ENCODE data around the gene ERVFRD-1. TPM values are rescaled to one million over a fixed set of nuclear protein-coding genes. Genes with fewer than 3 reads are reported as not detected.
A peak's percentile ranks its signal among the peaks of the same experiment; 100 is the strongest.

The ERVFRD-1 gene
- total and polyA plus RNA-seq, 2 of the 13 experiments (the other 11 are each of a cell fraction or from before 2014, with no cell fraction given): not detected

DNA sequence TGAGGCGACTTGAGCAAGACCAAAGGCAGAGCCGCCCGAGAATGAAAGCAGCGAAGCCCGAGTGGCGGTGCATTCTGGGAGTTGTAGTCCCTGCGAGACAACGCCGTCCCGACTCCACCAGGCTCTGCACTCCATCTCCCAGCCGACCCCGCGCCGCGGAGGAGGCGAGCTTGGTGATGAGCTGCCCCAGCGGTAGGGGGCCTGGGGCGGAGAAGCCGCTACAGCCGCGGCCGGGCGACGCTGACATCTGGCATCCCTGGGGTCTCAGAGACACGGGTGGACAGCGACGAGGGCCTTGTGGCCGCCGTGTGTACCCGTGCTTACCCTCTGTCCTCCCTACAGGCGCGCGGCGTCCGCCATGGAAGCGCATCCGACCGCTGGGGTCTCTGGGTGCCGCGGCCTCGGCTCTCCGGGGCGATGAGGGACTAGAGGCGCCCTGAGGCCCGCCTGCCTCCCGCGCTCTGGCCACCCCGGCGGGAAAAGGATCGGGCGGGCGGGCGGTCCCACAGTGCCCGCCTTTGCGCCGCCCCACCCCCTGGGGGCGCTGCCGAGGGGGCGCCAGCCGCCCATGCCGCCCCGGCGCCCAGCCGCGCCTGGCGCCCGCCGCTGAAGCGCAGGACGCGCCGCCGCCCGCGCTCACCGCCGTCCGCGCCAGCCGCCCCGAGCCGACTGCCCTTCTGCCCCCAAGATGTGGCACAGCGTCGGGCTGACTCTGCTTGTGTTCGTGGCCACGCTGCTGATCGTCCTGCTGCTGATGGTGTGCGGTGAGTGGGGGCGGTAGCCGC lies 17.7 kb downstream of the ERVFRD-1 start, which contains the start of gene SMIM13 (continued):
- TF ChIP-seq ZNF546 (CRISPR knock-in tag; conservative IDR thresholded peaks at IDR 0.05) (peak; percentile 79; the same call in 1 of the 2 replicates), PRPF4 (IDR thresholded peaks at IDR 0.05; ENCODE audit: low read depth, low read length, poor library complexity, severe bottlenecking) (no peak), EP300 (IDR thresholded peaks at IDR 0.05; ENCODE audit: low read depth in 2 of 2, low read length in 2 of 2) (peak in 1 of 2 experiments; percentile 20; a peak in 1 of 4 replicates), EP300 (CRISPR knock-in tag; IDR thresholded peaks at IDR 0.05; ENCODE audit: borderline replicate concordance) (no peak), ZNF75D (CRISPR knock-in tag; IDR thresholded peaks at IDR 0.05; ENCODE audit: borderline replicate concordance) (no peak), ZNF557 (CRISPR knock-in tag; IDR thresholded peaks at IDR 0.05) (no peak), ZNF44 (CRISPR knock-in tag; IDR thresholded peaks at IDR 0.05) (peak; percentile 31; the same call in 1 of the 2 replicates), POGZ (CRISPR knock-in tag; IDR thresholded peaks at IDR 0.05) (peak; percentile 62), FIP1L1 (IDR thresholded peaks at IDR 0.05; ENCODE audit: borderline replicate concordance, insufficient read depth, low read depth, low read length) (peak; percentile 75; the same call in 1 of the 2 replicates), GATA4 (IDR thresholded peaks at IDR 0.05; ENCODE audit: borderline replicate concordance, low read depth) (peak; percentile 62; the same call in 1 of the 2 replicates), PTBP1 (IDR thresholded peaks at IDR 0.05; ENCODE audit: low read depth, low read length, poor library complexity, severe bottlenecking) (peak; percentile 72), NFE2L2 (IDR thresholded peaks at IDR 0.05; ENCODE audit: low read length) (no peak), KDM1A (CRISPR knock-in tag; IDR thresholded peaks at IDR 0.05) (0 out of 2 replicates have a peak, but pooled peaks have one; percentile 22), ZNF232 (CRISPR knock-in tag; IDR thresholded peaks at IDR 0.05; ENCODE audit: borderline replicate concordance) (0 out of 2 replicates have a peak, but pooled peaks have one; percentile 60), MXD4 (CRISPR knock-in tag; IDR thresholded peaks at IDR 0.05) (peak; percentile 39; the same call in 1 of the 2 replicates), NFE2L1 (CRISPR knock-in tag; IDR thresholded peaks at IDR 0.05; ENCODE audit: borderline replicate concordance) (peak; percentile 91; the same call in 1 of the 2 replicates), PAF1 (CRISPR knock-in tag; IDR thresholded peaks at IDR 0.05) (no peak), SMC3 (IDR thresholded peaks at IDR 0.05; ENCODE audit: low read length) (no peak), ADNP (CRISPR knock-in tag; IDR thresholded peaks at IDR 0.05) (peak; percentile 50; the same call in 1 of the 2 replicates), ZNF234 (CRISPR knock-in tag; conservative IDR thresholded peaks at IDR 0.05) (0 out of 2 replicates have a peak, but pooled peaks have one; percentile 84), RCOR2 (CRISPR knock-in tag; IDR thresholded peaks at IDR 0.05) (peak; percentile 78), RFXANK (CRISPR knock-in tag; IDR thresholded peaks at IDR 0.05) (no peak)
- TF ChIP-seq, protein P1, sequence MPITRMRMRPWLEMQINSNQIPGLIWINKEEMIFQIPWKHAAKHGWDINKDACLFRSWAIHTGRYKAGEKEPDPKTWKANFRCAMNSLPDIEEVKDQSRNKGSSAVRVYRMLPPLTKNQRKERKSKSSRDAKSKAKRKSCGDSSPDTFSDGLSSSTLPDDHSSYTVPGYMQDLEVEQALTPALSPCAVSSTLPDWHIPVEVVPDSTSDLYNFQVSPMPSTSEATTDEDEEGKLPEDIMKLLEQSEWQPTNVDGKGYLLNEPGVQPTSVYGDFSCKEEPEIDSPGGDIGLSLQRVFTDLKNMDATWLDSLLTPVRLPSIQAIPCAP (CRISPR knock-in tag; IDR thresholded peaks at IDR 0.05; ENCODE audit: low read depth): peak; percentile 72; the same call in 1 of the 2 replicates
- TF ChIP-seq, protein P2, sequence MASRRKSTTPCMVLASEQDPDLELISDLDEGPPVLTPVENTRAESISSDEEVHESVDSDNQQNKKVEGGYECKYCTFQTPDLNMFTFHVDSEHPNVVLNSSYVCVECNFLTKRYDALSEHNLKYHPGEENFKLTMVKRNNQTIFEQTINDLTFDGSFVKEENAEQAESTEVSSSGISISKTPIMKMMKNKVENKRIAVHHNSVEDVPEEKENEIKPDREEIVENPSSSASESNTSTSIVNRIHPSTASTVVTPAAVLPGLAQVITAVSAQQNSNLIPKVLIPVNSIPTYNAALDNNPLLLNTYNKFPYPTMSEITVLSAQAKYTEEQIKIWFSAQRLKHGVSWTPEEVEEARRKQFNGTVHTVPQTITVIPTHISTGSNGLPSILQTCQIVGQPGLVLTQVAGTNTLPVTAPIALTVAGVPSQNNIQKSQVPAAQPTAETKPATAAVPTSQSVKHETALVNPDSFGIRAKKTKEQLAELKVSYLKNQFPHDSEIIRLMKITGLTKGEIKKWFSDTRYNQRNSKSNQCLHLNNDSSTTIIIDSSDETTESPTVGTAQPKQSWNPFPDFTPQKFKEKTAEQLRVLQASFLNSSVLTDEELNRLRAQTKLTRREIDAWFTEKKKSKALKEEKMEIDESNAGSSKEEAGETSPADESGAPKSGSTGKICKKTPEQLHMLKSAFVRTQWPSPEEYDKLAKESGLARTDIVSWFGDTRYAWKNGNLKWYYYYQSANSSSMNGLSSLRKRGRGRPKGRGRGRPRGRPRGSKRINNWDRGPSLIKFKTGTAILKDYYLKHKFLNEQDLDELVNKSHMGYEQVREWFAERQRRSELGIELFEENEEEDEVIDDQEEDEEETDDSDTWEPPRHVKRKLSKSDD (CRISPR knock-in tag; IDR thresholded peaks at IDR 0.05; ENCODE audit: low read depth): peak; percentile 56; the same call in 1 of the 2 replicates
- TF ChIP-seq, protein P3, sequence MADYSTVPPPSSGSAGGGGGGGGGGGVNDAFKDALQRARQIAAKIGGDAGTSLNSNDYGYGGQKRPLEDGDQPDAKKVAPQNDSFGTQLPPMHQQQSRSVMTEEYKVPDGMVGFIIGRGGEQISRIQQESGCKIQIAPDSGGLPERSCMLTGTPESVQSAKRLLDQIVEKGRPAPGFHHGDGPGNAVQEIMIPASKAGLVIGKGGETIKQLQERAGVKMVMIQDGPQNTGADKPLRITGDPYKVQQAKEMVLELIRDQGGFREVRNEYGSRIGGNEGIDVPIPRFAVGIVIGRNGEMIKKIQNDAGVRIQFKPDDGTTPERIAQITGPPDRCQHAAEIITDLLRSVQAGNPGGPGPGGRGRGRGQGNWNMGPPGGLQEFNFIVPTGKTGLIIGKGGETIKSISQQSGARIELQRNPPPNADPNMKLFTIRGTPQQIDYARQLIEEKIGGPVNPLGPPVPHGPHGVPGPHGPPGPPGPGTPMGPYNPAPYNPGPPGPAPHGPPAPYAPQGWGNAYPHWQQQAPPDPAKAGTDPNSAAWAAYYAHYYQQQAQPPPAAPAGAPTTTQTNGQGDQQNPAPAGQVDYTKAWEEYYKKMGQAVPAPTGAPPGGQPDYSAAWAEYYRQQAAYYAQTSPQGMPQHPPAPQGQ (CRISPR knock-in tag; IDR thresholded peaks at IDR 0.05; ENCODE audit: borderline replicate concordance): peak; percentile 32; the same call in 1 of the 2 replicates

Data from HepG2 (cell line).